NCI-H2171 (cell line): ENCODE measurements around the gene UBE2J2.
A peak's percentile ranks its signal among the peaks of the same experiment; 100 is the strongest.

Experiments
- DNase-seq: peaks from one replicate; lab custom pipeline; 2025; lab: John Stamatoyannopoulos, UW

Gene UBE2J2

GRCh38 chr1:1295154-1295923 is 21.7 kb upstream of the UBE2J2 start:
- DNase-seq: no peak

GRCh38 chr1:1294250-1294890 is 20.7 kb upstream of the UBE2J2 start:
- DNase-seq: no peak

- no peak for DNase-seq
These were observed 19.9 kb upstream of the UBE2J2 start for GRCh38 chr1:1293263-1294249.

GRCh38 chr1:1292851-1293250 is 19.2 kb upstream of the UBE2J2 start:
- no peak for DNase-seq

GRCh38 chr1:1292442-1292779 is 18.8 kb upstream of the UBE2J2 start:
- DNase-seq: no peak

- peak; percentile 84 for DNase-seq
These were observed 18.1 kb upstream of the UBE2J2 start for GRCh38 chr1:1291548-1292441.

GRCh38 chr1:1291023-1291528 is 17.4 kb upstream of the UBE2J2 start:
- no peak for DNase-seq

- peak; percentile 21 for DNase-seq
These were observed 16.6 kb upstream of the UBE2J2 start for GRCh38 chr1:1290238-1290731.

GRCh38 chr1:1287288-1288110 is 13.8 kb upstream of the UBE2J2 start:
- no peak for DNase-seq

GRCh38 chr1:1286313-1287261 is 12.9 kb upstream of the UBE2J2 start:
- no peak for DNase-seq

- DNase-seq: no peak
These were observed 12.1 kb upstream of the UBE2J2 start for GRCh38 chr1:1285611-1286311.

GRCh38 chr1:1285102-1285571 is 11.5 kb upstream of the UBE2J2 start:
- DNase-seq: no peak

GRCh38 chr1:1284221-1285101 is 10.8 kb upstream of the UBE2J2 start:
- DNase-seq: no peak

- DNase-seq: no peak
These were observed 10.2 kb upstream of the UBE2J2 start for GRCh38 chr1:1283821-1284220.

GRCh38 chr1:1282998-1283397 is 9.3 kb upstream of the UBE2J2 start:
- DNase-seq: no peak

- DNase-seq: no peak
These were observed 8.1 kb upstream of the UBE2J2 start for GRCh38 chr1:1281533-1282321.
